ENCODE data around the gene CYFIP2. TPM values are rescaled to one million over a fixed set of nuclear protein-coding genes. Genes with fewer than 3 reads are reported as not detected.

The CYFIP2 gene
- total RNA-seq, 1 donor from 2014 or later, result 26.7 TPM

DNA sequence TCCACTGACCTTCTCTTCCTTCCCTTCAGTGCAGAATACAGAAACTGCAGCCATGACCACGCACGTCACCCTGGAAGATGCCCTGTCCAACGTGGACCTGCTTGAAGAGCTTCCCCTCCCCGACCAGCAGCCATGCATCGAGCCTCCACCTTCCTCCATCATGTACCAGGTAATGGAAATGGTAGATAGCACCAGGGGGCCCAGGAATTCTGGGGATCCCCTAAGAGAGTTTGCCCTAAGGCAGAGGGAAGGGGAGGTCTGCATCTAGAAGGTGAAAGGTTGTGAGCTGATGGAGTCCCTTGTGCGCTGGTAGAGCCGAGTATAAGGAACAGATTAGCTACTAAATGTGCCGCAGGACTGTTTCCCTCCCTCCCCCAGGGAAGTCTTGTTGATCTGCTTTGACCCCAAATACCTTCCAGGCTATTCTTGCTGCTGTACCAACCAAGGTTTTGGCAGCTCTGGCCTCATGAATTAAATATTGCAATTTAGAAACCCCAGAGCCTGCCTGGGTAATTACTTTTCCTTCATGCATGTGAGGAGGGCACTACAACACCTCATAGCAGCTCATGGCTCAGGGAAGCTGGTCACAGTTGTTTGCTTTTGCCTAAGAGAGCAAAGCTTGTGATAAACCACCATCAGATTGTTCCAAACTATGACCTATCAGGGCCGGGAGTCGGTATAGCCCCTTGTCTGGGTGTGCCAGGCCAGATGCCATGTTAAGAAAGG lies 19.6 kb downstream of the CYFIP2 start:
- DNase-seq (ENCODE audit: extremely low read depth, low read depth, low spot score), result no peak

DNA sequence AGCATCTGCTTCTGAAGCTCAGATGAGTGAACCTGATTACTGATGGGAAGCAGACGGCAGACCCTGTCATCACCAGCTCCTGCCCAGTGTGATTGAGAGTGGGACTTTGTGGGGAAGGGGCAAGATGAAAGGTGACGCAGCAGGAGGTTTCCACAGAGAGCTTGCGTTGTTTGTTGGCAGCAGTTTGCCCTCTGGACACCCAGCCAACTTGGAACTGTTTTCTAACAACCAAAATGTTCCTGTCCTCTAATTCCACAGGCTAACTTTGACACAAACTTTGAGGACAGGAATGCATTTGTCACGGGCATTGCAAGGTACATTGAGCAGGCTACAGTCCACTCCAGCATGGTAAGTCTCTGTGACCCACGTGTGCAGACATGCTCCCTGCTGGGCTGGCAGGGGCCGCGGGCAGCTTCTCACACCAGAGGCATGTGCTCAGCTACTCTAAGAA lies 20.9 kb downstream of the CYFIP2 start:
- no peak for DNase-seq (ENCODE audit: extremely low read depth, low read depth, low spot score)

DNA sequence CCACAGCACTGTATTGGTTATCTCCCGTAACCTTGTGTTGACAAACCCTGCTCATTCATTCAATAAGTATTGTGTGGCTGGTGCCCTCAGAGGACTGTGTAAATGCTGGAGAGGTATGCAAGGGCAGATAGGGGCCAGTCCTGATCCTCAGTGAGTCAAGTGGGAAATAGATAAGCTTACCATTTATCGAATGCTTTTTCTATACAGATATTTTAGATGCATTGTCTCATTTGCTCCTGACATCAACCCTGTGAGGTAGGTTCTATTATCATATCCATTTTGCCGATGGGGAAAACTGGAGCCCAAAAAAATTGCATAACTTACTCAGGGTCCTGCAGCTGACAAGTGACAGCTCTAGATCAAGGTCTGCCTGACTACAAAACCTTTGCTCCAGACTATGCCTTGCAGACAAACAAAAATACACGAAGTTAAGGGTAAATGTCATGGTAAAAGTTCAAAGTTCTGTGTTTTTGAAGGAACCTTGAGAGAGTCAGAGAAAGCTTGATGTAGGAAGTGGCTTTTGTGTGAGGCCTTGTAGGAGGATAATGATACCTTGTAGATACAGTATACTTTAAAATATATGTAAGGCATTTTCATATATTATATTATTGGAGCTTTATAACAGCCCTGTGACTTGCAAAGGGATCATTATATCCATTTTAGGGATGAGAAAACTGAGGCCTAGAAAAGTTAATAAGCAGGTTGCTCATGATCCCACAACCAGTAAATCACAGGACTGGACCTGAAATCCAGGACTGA lies 22.7 kb downstream of the CYFIP2 start:
- DNase-seq (ENCODE audit: extremely low read depth, low read depth, low spot score), result no peak

DNA sequence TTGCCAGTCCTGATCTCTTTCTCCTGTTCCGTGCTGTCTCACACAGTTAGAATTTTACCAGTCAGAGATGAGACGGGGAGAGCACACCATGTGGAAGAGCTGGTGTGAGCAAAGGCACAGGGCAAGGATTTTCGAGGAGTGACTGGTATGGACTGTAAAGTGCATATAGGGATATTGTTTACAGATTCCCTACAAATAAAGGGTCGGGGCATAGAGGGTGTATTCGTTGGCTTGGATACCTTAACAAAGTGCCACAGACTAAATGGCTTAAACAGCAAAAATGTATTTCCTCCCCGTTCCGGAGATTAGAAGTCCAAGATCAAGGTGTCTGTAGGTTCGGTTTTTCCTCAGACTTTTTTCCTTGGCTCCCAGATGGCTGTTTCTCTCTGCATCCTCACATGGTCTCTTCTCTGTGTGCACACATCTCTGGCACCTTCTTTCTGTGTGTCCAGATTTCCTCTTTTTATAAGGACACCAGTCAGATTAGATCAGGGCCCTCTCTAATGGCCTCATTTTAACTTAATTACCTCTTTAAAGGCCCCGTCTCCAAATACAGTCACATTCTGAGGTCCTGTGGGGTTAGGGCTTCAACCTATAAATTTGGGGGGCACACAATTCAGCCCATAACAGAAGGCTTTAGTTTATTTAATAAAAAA lies 23.4 kb downstream of the CYFIP2 start:
- DNase-seq (ENCODE audit: extremely low read depth, low read depth, low spot score), result no peak

DNA sequence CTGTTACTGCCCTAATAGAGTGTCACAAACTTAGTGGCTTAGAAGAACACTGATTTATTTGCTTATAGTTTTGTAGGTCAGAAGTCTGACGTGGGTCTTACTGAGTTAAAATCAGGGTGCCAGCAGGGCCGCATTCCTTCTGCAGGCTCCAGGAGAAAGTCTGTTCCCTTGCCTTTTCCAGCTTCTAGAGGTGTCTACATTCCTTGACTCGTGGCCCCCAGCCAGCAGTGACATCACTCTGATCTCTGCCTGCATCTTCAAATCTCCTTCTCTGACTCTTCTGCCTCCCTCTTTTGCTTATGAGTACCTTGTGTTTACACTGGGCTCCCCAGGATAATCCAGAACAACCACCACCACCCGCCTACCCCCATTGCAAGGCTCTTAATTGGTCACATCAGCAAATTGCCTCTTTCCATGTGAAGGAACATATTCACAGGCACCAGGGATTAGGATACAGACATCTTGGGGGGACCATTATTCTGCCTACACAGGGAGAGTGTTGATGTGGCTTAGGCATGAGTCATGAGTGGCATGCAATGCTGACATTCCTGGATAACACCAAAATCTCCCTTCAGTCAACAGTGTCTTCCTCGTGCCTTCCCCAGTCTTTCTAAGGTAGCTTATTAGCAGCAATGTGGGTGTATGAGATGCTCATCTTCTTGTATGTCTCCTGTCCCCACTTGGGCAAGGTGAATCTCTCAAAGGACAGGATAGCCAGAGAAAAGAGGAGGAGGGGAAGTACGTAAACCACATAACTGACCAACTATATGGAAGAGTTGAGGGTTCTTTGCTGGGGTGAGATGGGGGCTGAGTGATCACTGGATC lies 24.4 kb downstream of the CYFIP2 start:
- DNase-seq (ENCODE audit: extremely low read depth, low read depth, low spot score), result no peak

DNA sequence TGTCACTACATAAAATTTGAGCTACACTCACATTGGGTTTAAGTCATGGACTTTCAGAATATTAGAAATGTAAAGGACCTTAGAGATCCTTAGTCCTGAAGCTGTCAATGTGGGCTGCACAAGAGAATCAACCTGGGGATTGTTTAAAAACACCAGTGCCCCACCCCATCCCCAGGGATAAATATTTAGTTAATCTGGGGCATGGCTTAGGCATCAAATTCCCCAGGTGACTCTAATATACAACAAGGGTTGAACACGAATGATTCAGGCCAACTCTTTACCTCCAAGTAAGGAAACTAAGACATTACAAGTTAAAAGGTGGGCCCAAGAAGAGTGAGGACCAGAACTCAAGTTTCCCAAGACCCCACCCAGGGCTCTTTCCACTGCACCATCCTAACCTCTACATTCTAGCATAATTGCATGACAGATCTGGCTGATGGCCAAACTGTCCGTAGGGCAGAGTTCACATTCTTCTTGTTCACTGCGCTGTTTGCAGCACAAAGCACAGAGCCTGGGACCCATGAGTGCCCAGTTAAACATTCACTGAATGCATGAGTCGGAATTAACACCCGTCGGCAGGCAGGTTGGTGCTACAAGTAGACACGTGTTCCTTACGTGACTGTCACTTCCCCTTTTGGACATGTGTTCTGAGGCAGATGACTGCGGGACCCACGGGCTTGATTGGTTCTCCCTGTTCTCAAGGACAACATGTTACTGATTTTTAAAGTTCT lies 25.2 kb downstream of the CYFIP2 start:
- no peak for DNase-seq (ENCODE audit: extremely low read depth, low read depth, low spot score)

DNA sequence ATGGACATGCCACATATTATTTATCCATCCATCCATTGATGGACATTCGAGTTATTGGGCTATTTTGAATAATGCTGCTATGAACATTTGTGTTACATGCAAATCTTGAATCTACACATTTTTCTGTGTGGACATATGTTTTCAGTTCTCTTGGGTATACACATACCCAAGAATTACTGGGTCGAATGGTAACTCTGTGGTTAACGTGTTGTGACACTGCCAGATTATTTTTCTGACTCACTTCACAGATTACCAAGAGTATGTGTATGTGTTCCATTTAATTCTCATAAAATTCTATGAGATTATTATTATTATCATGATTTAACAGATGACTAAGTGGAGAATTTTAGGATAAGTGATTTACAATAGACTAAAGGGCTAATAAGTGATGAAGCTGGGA lies 26.7 kb downstream of the CYFIP2 start:
- DNase-seq (ENCODE audit: extremely low read depth, low read depth, low spot score), result no peak

DNA sequence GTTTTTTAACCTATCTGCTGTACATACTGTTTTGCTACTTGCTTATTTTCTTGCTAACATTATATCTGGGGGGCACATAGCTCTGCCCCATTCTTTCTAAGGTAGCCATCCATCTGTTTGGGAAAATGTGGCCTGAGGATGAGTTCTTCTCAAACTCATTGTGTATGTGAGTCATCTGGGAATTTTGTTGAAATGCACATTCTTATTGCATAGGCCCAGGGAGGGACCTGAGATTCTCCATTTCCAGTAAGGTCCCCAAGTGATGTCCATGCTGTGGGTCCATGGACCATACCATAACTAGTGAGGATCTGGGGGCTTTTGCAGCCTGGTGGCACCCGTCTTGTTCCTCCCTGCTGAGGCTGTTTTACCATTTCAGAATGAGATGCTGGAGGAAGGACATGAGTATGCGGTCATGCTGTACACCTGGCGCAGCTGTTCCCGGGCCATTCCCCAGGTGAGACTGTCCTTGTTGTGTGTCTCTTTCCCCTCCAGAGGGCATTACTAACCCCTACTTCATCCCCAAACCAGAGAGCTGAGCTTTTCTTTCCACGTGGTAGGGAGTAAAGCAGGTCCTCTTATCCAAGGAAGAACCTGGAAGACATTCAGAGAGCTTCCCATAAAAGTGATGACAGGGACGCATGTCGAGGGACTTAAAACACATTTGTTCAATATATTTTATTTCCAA lies 28.6 kb downstream of the CYFIP2 start:
- no peak for DNase-seq (ENCODE audit: extremely low read depth, low read depth, low spot score)

DNA sequence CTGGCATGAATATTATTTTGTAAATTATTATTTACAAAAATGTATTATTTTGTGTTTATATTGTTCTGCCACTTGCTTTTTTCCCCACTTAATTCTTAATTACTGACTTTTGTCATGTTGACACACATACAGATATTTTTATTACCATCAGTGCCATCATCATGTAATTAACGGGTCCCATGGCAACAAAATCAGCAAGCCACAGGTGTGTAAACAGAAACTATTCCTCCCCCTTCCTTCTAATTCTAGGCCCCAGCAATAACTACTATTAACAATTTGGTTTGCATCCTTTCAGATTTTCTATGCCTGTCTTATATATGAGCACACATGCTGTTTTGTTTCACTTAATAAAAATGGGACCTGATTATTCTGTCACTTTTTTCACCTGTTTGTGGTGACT lies 29.3 kb downstream of the CYFIP2 start:
- DNase-seq (ENCODE audit: extremely low read depth, low read depth, low spot score), result no peak

DNA sequence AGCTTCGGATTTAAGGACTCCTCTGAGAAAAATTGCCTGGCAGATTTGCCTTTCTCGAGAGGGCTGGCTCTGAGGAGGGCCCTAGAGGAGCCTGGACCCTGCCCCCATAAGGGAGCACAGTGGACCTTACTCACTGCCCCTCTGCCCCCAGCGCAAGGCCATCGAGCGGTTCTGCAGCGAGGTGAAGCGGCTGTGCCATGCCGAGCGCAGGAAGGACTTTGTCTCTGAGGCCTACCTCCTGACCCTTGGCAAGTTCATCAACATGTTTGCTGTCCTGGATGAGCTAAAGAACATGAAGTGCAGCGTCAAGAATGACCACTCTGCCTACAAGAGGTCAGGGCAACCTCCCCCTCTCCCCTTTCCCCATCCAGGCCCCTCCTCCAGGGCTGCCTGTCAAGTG lies 34.6 kb downstream of the CYFIP2 start:
- DNase-seq (ENCODE audit: extremely low read depth, low read depth, low spot score), result no peak

DNA sequence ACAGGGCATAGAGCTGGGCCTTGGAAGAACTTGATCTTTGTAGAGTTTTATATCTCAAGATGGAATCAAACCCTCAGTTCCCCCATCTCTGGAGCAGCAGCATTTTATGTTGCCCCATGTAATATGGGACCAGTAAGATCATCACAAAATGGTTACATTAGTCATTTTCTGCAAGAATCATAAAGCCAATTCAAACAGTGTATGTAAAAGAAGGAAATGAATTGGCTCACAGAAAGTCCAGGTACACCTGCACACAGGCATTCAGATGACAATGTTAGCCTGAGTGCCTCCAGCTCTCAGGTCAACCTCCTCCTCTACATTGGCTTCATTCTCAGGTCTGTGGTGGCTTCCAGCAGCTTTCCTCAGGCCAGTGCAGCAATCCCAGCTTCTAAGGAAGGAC lies 35.1 kb downstream of the CYFIP2 start:
- DNase-seq (ENCODE audit: extremely low read depth, low read depth, low spot score), result no peak

DNA sequence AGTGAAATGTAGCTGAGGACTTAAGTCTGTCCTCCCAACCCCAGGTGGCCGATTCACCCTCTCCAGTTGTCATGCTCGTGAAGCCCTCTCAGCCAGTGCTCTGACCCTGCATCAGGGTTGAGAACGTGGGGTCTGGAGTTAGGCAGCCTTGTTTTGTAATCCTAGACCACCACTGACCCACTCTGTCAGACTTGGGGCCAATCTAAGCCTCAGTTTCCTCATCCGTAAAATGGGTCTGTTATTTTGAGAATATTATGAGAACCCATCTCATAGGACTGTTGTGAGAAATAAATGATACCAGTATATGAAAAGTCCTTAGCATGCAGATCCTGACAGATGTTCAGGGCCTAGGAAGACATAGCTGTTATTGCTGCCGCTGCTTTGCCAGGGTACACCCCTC lies 37.1 kb downstream of the CYFIP2 start:
- DNase-seq (ENCODE audit: extremely low read depth, low read depth, low spot score), result no peak

DNA sequence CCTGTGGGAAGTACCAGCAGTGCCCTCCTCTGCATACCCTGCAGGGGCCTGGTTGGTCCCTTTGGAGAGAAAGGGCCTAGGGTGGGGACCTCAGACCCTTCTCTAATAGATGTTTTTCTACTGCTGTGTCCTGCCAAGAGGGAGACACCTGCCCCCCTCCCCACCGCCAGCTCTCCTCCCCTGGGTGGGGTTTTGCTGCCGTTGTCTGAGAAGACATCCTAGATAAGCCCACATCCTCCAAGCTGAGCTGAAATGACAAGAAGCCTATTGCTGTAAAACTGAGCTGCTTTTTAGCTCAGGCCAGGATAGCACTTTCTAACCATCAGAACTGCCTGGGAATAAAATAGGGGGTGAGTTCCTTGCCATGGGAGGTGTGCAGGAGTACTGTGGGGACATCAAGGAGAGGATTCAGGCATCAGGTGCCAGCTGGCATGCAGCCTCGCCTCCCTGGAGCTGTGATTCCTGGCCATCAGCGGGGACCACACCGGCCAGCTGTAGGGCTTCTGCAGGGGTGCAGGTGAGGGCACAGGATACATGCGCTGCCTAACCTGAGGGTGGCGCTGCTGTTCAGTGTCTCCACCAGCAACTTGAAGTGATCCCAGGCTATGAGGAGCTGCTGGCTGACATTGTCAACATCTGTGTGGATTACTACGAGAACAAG lies 37.9 kb downstream of the CYFIP2 start:
- DNase-seq (ENCODE audit: extremely low read depth, low read depth, low spot score), result no peak

DNA sequence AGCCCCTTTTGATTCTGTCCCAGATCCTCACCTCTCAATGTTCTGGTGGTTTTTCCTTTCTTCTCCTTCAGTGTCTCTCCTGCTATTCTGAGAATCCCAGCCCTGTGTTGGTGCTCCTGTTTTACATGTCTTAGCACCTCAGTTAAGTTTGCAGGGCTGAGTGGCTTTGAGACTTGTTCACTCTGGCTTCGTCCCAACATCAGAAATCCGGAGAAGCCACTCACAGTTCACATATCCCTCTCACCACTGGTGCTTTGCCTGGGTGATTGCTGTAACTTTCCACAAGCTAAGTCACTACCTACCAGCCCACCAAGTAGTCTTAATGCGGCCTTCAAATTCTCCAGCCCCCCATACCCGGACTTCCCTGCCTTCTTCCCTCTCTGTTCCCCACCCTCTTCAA lies 40.2 kb downstream of the CYFIP2 start:
- DNase-seq (ENCODE audit: extremely low read depth, low read depth, low spot score), result no peak

DNA sequence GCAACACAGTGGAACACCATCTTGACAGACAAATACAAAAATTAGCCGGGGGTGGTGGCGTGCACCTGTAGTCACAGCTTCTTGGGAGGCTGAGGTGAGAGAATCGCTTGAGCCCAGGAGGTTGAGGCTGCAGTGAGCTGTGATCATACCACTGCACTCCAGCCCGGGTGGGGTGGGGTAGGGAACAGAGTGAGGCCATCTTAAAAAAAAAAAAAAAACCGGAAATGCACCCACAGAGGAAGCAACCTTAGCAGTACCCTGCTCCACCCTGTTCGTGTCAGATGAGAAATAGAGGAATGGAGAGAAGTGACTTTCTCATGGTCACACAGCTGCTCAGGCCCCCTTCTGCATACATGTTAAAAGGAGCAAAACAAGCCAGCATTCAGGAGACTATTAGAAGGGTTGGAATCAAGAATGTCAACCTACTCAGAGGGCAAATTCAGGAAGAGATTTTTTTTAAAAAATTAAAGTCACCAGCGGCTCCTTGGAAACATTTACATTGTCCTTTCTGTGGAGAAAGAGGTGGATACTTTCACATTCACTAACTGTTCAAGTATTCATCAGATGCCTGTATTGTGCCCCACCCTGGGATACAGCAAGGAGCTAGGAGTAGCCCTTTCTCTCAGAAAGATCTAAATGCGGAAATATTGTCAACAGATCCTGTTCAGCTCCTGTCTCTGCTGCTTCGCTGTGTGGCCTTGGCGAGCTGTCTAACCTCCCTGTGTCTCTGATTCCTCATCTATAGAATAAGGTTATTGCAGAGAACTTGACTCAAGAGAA lies 41.0 kb downstream of the CYFIP2 start:
- no peak for DNase-seq (ENCODE audit: extremely low read depth, low read depth, low spot score)

DNA sequence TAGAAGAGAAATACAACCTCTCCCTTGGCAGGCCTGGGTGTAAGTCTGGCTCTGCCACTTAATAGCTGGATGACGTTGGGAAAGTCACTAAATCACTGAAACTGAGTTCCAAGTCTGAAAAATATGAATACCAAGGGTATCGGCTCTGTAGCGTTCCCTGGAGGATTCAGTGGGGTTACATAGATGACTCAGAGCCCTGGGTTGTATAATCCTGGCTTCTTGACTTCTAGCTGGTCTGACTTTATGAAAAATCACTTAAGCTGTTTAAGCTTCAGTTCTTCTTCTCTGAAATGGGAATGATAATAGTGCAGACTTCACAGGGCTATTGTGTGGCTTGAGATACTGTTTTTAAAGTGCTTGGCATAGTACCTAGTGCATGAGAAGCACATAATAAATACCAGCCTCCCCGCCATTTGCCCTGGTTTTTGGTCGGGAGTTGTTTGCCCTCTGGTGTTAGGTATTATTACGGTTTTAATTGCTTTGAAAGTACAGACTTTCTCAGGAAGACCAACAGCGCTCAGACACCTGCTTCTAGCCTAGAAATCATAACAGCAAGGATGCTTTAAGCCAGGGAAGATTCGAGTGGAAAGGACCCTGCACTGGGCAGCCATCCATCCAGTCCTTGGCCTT lies 43.0 kb downstream of the CYFIP2 start:
- DNase-seq (ENCODE audit: extremely low read depth, low read depth, low spot score), result no peak

DNA sequence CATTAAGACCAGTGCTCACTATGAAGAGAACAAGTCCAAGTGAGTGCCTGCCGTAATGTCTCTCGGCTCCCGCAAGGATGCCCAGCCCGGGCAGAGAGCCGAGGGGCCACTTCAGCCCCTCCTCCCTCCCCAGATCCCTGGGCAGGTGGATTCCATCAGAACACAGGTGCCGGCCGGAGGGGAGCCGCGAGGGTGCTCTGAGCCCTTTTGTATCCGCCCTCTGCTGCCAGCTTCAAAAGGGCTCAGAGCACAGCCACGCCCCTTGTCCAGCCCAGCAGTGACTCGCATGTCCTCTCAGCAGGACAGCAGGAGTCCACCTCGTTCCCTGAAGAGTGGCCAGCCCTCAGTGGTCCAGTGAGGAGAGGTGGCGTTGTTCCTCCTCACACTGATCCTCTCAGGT lies 43.9 kb downstream of the CYFIP2 start:
- no peak for DNase-seq (ENCODE audit: extremely low read depth, low read depth, low spot score)

DNA sequence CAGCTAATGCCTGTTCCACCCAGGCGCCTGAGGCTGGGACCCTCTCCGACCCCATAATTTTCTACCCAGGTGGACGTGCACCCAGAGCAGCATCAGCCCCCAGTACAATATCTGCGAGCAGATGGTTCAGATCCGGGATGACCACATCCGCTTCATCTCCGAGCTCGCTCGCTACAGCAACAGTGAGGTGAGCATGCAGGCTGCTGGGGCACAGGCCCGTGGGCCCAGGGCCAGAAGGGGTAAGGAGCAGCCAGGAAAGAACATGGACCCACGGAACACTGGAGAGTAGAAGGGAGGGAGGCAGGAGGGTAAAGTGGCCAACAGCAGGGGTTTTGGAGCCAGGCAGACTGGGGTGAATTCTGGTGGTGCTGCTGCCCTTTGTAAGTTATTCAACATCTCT lies 45.7 kb downstream of the CYFIP2 start:
- DNase-seq (ENCODE audit: extremely low read depth, low read depth, low spot score), result no peak
